IPS-20b (cell line): Measurements from ENCODE around the gene TMEM150C.

Experiments used
- H3K27ac ChIP-seq: one replicate; pipeline ENCODE4 v1.5.1; 2013; ENCODE audit warnings: low read length
- H3K27me3 ChIP-seq: 2 replicates; pipeline ENCODE4 v1.6.1; 2013; ENCODE audit warnings: mild to moderate bottlenecking, low read length, inconsistent platforms; ENCODE audit not compliant: insufficient read depth
- H3K36me3 ChIP-seq: 2 replicates; pipeline ENCODE4 v1.6.1; 2013; ENCODE audit warnings: low read depth, mild to moderate bottlenecking, inconsistent platforms, low read length, moderate library complexity; ENCODE audit not compliant: insufficient read depth
- H3K4me1 ChIP-seq: 2 replicates; pipeline ENCODE4 v1.6.1; 2013; ENCODE audit warnings: mild to moderate bottlenecking, control low read depth, inconsistent platforms, low read length, moderate library complexity; ENCODE audit not compliant: insufficient read depth
- H3K4me3 ChIP-seq: 2 replicates; pipeline ENCODE4 v1.5.1; 2013; ENCODE audit warnings: mild to moderate bottlenecking, low read length, inconsistent platforms
- H3K9ac ChIP-seq: 2 replicates; pipeline ENCODE4 v1.6.1; 2013; ENCODE audit warnings: low read depth, mild to moderate bottlenecking, inconsistent platforms, low read length, moderate library complexity
- H3K9me3 ChIP-seq: 2 replicates; pipeline ENCODE4 v1.6.1; 2013; ENCODE audit warnings: mild to moderate bottlenecking, low read depth, low read length, inconsistent platforms; ENCODE audit not compliant: insufficient read depth

Gene TMEM150C

DNA sequence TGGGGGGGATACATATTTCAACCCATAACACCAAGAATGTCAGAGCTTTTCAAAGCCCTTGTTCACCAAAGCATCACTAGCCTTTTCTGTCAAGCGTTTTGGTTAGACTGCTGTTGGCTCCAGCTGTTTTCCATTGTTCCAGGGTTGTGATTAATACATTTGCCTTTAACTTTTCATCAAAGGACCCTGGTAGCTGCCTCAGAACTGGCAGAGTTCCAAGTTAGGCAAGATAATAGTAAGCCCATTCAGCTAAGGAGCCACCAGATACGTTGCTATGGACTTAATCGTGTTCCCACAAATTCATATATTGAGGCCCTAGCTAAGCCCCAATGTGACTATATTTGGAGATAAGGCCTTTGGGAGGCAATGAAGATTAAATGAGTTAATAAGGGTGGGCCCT lies 94.3 kb downstream of the TMEM150C start:
- Histone ChIP-seq H3K27me3 (no peaks in the 10 kb centered on the region), H3K9me3 (0 out of 2 replicates have a peak, but pooled peaks cover 3% of the 10 kb centered on the region), H3K27ac (no peak overlapping the region), H3K36me3 (peaks cover 27% of the 10 kb centered on the region), H3K4me1 (peaks cover 2% of the 10 kb centered on the region; the same call in 1 of the 2 replicates), H3K4me3 (no peak overlapping the region), H3K9ac (no peak overlapping the region)

DNA sequence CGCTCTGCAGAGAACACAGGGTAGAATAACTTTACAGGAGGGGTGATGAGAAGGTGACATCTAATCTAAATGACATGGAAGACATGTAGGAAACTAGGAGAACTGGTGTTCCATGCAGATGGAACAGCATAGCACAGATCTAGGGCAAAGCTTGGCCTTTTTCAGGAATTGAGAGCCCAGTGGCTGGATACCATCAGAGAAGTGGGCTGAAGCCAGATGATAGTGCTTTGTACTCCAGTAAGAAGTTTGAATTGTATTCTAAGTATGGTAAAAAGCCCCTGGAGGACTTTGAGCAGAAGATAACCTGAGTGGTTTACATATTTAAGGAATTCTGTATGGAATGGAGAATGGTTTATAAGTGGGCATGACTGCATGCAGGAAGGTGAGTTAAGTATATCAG lies 98.6 kb downstream of the TMEM150C start:
- no peak overlapping the region for H3K27ac ChIP-seq
- H3K27me3 ChIP-seq, result no peaks in the 10 kb centered on the region
- peaks cover 2% of the 10 kb centered on the region; the same call in 1 of the 2 replicates for H3K4me1 ChIP-seq
- no peak overlapping the region for H3K4me3 ChIP-seq
- H3K9ac ChIP-seq, result no peak overlapping the region
- H3K36me3 ChIP-seq, result peaks cover 61% of the 10 kb centered on the region
- H3K9me3 ChIP-seq, result 0 out of 2 replicates have a peak, but pooled peaks cover under 1% of the 10 kb centered on the region

DNA sequence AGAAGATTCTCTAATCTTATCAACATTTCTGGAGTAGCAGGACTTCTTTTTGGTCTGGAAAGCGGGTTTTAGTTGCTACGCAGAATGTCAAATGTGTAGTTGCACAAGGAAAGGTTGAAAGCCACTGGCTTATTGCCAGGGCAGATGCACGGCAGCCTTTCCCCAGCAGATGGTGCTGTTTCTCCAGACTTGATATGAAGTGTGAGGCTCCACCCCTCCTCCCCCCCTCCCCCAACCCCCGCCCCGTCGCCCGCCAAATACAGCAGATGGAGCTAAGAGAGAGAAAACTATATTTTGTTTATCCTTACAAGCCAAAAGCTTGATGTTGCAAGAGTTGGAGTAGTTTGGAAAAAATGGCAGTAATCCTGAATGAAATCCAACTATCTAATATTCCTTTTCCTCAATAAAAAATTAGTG lies 99.4 kb downstream of the TMEM150C start:
- Histone ChIP-seq H3K9ac (no peak overlapping the region), H3K4me3 (no peak overlapping the region), H3K9me3 (no peaks in the 10 kb centered on the region), H3K4me1 (peaks cover 2% of the 10 kb centered on the region; the same call in 1 of the 2 replicates), H3K27me3 (no peaks in the 10 kb centered on the region), H3K27ac (no peak overlapping the region), H3K36me3 (peaks cover 62% of the 10 kb centered on the region)

DNA sequence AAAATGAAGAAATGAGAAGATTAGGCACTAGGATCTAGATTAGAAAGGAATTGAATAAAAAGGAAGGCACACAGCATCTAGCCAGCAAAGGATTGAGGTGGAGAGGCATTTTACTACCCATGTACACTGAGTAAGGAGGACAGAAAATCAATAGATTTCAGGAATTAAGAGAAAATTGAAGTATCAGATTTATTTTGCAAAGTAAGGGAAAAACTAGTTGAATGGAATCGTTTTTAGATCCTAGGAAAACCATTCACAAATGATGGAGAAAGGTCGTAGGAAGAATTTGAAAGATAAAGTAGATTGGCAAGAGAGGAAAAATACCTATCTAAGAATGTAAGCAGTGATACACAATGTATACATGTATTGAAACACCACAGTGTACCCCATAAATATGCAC lies 100.1 kb downstream of the TMEM150C start:
- no peaks in the 10 kb centered on the region for H3K9me3 ChIP-seq
- peaks cover 2% of the 10 kb centered on the region; the same call in 1 of the 2 replicates for H3K4me1 ChIP-seq
- H3K27ac ChIP-seq, result no peak overlapping the region
- H3K27me3 ChIP-seq, result no peaks in the 10 kb centered on the region
- no peak overlapping the region for H3K4me3 ChIP-seq
- no peak overlapping the region for H3K9ac ChIP-seq
- peaks cover 69% of the 10 kb centered on the region for H3K36me3 ChIP-seq

DNA sequence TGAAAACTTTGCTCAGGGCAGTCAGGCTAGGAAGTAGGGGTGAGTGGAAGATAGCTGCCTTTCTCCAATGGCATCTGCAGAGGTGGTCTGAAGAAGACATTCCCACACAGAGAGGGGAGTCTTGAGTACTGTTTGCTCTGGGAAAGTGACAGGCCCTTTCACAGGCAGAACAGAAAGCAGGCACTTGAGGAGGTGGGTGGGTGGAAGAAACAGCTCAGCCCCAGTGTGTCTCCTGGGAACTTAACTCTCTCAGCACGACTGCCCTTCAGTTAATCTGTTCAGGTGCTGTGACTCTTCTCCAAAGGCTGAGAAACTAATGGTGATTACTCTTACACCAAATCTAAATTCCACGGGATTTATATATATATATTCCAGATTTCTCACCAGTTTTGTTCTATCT lies 103.1 kb downstream of the TMEM150C start:
- Histone ChIP-seq H3K27ac (no peak overlapping the region), H3K4me1 (peaks cover 2% of the 10 kb centered on the region; the same call in 1 of the 2 replicates), H3K9me3 (no peaks in the 10 kb centered on the region), H3K27me3 (no peaks in the 10 kb centered on the region), H3K4me3 (no peak overlapping the region), H3K36me3 (peaks cover 90% of the 10 kb centered on the region), H3K9ac (no peak overlapping the region)

- no peaks in the 10 kb centered on the region for H3K27me3 ChIP-seq
- H3K27ac ChIP-seq, result no peak overlapping the region
- H3K4me1 ChIP-seq, result peaks cover 4% of the 10 kb centered on the region; the same call in 1 of the 2 replicates
- H3K9ac ChIP-seq, result no peak overlapping the region
- H3K4me3 ChIP-seq, result no peak overlapping the region
- H3K9me3 ChIP-seq, result no peaks in the 10 kb centered on the region
- H3K36me3 ChIP-seq, result peaks cover 90% of the 10 kb centered on the region
Measured at GRCh38 chr4:82457266-82457665, 104.5 kb downstream of the TMEM150C start.

GRCh38 chr4:82452026-82452425 lies 109.8 kb downstream of the TMEM150C start:
- Histone ChIP-seq H3K9me3 (no peaks in the 10 kb centered on the region), H3K36me3 (peaks cover 90% of the 10 kb centered on the region), H3K27ac (no peak overlapping the region), H3K9ac (no peak overlapping the region), H3K4me3 (no peak overlapping the region), H3K27me3 (no peaks in the 10 kb centered on the region), H3K4me1 (peaks cover 4% of the 10 kb centered on the region; the same call in 1 of the 2 replicates)

- Histone ChIP-seq H3K4me1 (peaks cover 4% of the 10 kb centered on the region; the same call in 1 of the 2 replicates), H3K9ac (no peak overlapping the region), H3K9me3 (no peaks in the 10 kb centered on the region), H3K4me3 (no peak overlapping the region), H3K27ac (no peak overlapping the region), H3K27me3 (no peaks in the 10 kb centered on the region), H3K36me3 (peaks cover 81% of the 10 kb centered on the region)
Measured at GRCh38 chr4:82450966-82451755, 110.6 kb downstream of the TMEM150C start.

GRCh38 chr4:82447886-82448285 lies 113.9 kb downstream of the TMEM150C start:
- H3K27ac ChIP-seq, result no peak overlapping the region
- H3K4me3 ChIP-seq, result no peak overlapping the region
- no peaks in the 10 kb centered on the region for H3K9me3 ChIP-seq
- no peaks in the 10 kb centered on the region for H3K27me3 ChIP-seq
- no peak overlapping the region for H3K9ac ChIP-seq
- peaks cover 61% of the 10 kb centered on the region for H3K36me3 ChIP-seq
- H3K4me1 ChIP-seq, result no peaks in the 10 kb centered on the region

- no peak overlapping the region for H3K27ac ChIP-seq
- H3K4me3 ChIP-seq, result no peak overlapping the region
- H3K9ac ChIP-seq, result no peak overlapping the region
- H3K36me3 ChIP-seq, result peaks cover 28% of the 10 kb centered on the region
- H3K4me1 ChIP-seq, result peaks cover 7% of the 10 kb centered on the region; the same call in 1 of the 2 replicates
- no peaks in the 10 kb centered on the region for H3K9me3 ChIP-seq
- no peaks in the 10 kb centered on the region for H3K27me3 ChIP-seq
Measured at GRCh38 chr4:82439088-82439487, 122.7 kb downstream of the TMEM150C start.

GRCh38 chr4:82437285-82438005 lies 124.3 kb downstream of the TMEM150C start:
- H3K27ac ChIP-seq, result no peak overlapping the region
- no peaks in the 10 kb centered on the region for H3K27me3 ChIP-seq
- H3K4me3 ChIP-seq, result no peak overlapping the region
- H3K9ac ChIP-seq, result no peak overlapping the region
- H3K36me3 ChIP-seq, result peaks cover 32% of the 10 kb centered on the region
- H3K4me1 ChIP-seq, result peaks cover 18% of the 10 kb centered on the region
- no peaks in the 10 kb centered on the region for H3K9me3 ChIP-seq

DNA sequence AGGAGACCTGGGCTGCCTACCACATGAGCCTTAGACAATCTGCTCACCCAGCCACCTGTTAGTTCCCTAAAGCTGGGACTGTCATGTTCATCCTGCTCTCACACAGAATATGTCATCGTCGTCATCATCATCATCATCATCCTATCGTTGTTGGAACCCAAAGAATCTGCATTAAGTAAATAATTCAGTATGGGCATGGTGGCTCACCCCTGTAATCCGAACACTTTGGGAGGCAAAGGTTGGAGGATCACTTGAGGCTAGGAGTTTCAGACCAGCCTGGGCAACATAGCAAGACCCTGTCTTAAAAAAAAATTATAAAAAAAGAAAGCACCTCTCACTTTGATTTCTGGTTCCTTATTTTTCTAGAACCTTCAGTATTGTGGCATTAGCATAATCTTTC lies 125.0 kb downstream of the TMEM150C start:
- no peak overlapping the region for H3K4me3 ChIP-seq
- H3K27ac ChIP-seq, result no peak overlapping the region
- H3K9me3 ChIP-seq, result no peaks in the 10 kb centered on the region
- peaks cover 19% of the 10 kb centered on the region for H3K4me1 ChIP-seq
- no peaks in the 10 kb centered on the region for H3K27me3 ChIP-seq
- H3K36me3 ChIP-seq, result peaks cover 32% of the 10 kb centered on the region
- H3K9ac ChIP-seq, result no peak overlapping the region
